Measurements from ENCODE around the gene KIAA0513. TPM values are rescaled to one million over a fixed set of nuclear protein-coding genes. Genes with fewer than 3 reads are reported as not detected.

The KIAA0513 gene
- total RNA-seq, 1 donor from 2014 or later: 10.6 TPM

GRCh38 chr16:85058909-85059308 is 31.3 kb downstream of the KIAA0513 start:
- Mint-ChIP-seq H3K4me3 (ENCODE audit: unreplicated experiment) (no peak overlapping the region), H3K27ac (ENCODE audit: unreplicated experiment) (no peak overlapping the region), H3K36me3 (ENCODE audit: unreplicated experiment) (no peaks in the 10 kb centered on the region), H3K9me3 (ENCODE audit: unreplicated experiment) (no peaks in the 10 kb centered on the region), H3K4me1 (ENCODE audit: unreplicated experiment) (peaks cover 21% of the 10 kb centered on the region), H3K27me3 (ENCODE audit: unreplicated experiment) (no peaks in the 10 kb centered on the region)
- DNase-seq (ENCODE audit: extremely low spot score, unreplicated experiment): no peak
- TF ChIP-seq CTCF (IDR thresholded peaks at IDR 0.05): no peak

- Mint-ChIP-seq H3K36me3 (ENCODE audit: unreplicated experiment) (no peaks in the 10 kb centered on the region), H3K27me3 (ENCODE audit: unreplicated experiment) (no peaks in the 10 kb centered on the region), H3K9me3 (ENCODE audit: unreplicated experiment) (no peaks in the 10 kb centered on the region), H3K27ac (ENCODE audit: unreplicated experiment) (no peak overlapping the region), H3K4me3 (ENCODE audit: unreplicated experiment) (no peak overlapping the region), H3K4me1 (ENCODE audit: unreplicated experiment) (peaks cover 14% of the 10 kb centered on the region)
- no peak for DNase-seq (ENCODE audit: extremely low spot score, unreplicated experiment)
- no peak for TF ChIP-seq CTCF (IDR thresholded peaks at IDR 0.05)
Measured at GRCh38 chr16:85061566-85061965, 34.0 kb downstream of the KIAA0513 start.

GRCh38 chr16:85062323-85062722 is 34.7 kb downstream of the KIAA0513 start:
- Mint-ChIP-seq H3K4me3 (ENCODE audit: unreplicated experiment) (no peak overlapping the region), H3K27ac (ENCODE audit: unreplicated experiment) (no peak overlapping the region), H3K9me3 (ENCODE audit: unreplicated experiment) (no peaks in the 10 kb centered on the region), H3K4me1 (ENCODE audit: unreplicated experiment) (peaks cover 14% of the 10 kb centered on the region), H3K27me3 (ENCODE audit: unreplicated experiment) (no peaks in the 10 kb centered on the region), H3K36me3 (ENCODE audit: unreplicated experiment) (peaks cover under 1% of the 10 kb centered on the region)
- TF ChIP-seq CTCF (IDR thresholded peaks at IDR 0.05): no peak
- DNase-seq (ENCODE audit: extremely low spot score, unreplicated experiment): no peak

- Mint-ChIP-seq H3K9me3 (ENCODE audit: unreplicated experiment) (no peaks in the 10 kb centered on the region), H3K27me3 (ENCODE audit: unreplicated experiment) (no peaks in the 10 kb centered on the region), H3K36me3 (ENCODE audit: unreplicated experiment) (peaks cover 3% of the 10 kb centered on the region), H3K27ac (ENCODE audit: unreplicated experiment) (no peak overlapping the region), H3K4me3 (ENCODE audit: unreplicated experiment) (no peak overlapping the region), H3K4me1 (ENCODE audit: unreplicated experiment) (peaks cover 14% of the 10 kb centered on the region)
- no peak for TF ChIP-seq CTCF (IDR thresholded peaks at IDR 0.05)
- DNase-seq (ENCODE audit: extremely low spot score, unreplicated experiment): no peak
Measured at GRCh38 chr16:85062845-85063244, 35.2 kb downstream of the KIAA0513 start.

- DNase-seq (ENCODE audit: extremely low spot score, unreplicated experiment): no peak
- Mint-ChIP-seq H3K4me1 (ENCODE audit: unreplicated experiment) (peaks cover 14% of the 10 kb centered on the region), H3K27ac (ENCODE audit: unreplicated experiment) (peak overlapping the region; percentile 50), H3K4me3 (ENCODE audit: unreplicated experiment) (no peak overlapping the region), H3K9me3 (ENCODE audit: unreplicated experiment) (no peaks in the 10 kb centered on the region), H3K36me3 (ENCODE audit: unreplicated experiment) (peaks cover 4% of the 10 kb centered on the region), H3K27me3 (ENCODE audit: unreplicated experiment) (no peaks in the 10 kb centered on the region)
- no peak for TF ChIP-seq CTCF (IDR thresholded peaks at IDR 0.05)
Measured at GRCh38 chr16:85064186-85064585, 36.6 kb downstream of the KIAA0513 start.
